Measurements from ENCODE around the gene GRK2. TPM values are rescaled to one million over a fixed set of nuclear protein-coding genes. Genes with fewer than 3 reads are reported as not detected.

Gene GRK2
- total RNA-seq, 1 donor from 2014 or later, result 92.7 TPM

DNA sequence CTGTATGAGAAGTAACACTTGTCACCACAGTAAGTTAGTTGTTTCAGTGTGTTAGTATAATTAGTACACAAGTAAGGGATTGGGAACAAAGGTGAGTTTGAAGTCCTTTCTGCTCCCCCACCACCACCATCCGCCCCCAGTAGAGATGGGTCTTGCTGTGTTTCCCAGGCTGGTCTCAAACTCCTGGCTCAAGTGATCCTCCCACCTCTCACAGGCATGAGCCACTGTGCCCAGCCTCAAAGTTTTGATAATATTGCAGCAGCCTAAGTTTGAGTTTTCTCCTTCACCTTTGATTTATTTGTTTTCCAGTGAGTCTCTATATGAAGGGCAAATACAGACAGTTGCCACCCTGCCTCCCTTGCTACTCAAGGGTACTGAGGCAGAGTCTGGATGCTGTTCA is 23.7 kb upstream of the GRK2 start:
- H3K4me3 Mint-ChIP-seq (ENCODE audit: unreplicated experiment), result peak overlapping the region; percentile 65

DNA sequence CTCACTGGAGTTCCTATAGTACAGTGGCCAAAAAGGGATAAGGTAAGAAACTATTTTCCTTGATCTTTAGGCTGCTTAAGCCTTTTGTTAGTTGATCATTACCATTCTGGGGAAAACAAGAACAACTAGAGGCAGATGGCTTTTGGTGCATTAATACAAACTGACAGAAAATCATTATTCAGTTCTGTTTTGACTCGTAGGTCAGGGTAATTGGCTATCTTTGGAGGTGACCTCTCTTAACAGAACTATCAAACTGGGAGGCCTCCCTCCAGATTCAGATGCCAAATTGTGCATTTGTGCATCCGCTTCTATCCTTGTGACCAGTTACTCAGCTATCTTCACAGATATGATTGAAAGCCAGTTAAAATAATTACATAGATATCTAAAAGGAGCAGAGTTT is 23.2 kb upstream of the GRK2 start:
- H3K27me3 Mint-ChIP-seq (ENCODE audit: unreplicated experiment), result peaks cover 18% of the 10 kb centered on the region
- no peaks in the 10 kb centered on the region for H3K9me3 Mint-ChIP-seq (ENCODE audit: unreplicated experiment)
- peak overlapping the region; percentile 65 for H3K4me3 Mint-ChIP-seq (ENCODE audit: unreplicated experiment)
- H3K27ac Mint-ChIP-seq (ENCODE audit: unreplicated experiment), result peak overlapping the region; percentile 64
- no peak for DNase-seq (ENCODE audit: low spot score)
- peaks cover 43% of the 10 kb centered on the region for H3K36me3 Mint-ChIP-seq (ENCODE audit: low read depth, unreplicated experiment)
- TF ChIP-seq, protein P1, sequence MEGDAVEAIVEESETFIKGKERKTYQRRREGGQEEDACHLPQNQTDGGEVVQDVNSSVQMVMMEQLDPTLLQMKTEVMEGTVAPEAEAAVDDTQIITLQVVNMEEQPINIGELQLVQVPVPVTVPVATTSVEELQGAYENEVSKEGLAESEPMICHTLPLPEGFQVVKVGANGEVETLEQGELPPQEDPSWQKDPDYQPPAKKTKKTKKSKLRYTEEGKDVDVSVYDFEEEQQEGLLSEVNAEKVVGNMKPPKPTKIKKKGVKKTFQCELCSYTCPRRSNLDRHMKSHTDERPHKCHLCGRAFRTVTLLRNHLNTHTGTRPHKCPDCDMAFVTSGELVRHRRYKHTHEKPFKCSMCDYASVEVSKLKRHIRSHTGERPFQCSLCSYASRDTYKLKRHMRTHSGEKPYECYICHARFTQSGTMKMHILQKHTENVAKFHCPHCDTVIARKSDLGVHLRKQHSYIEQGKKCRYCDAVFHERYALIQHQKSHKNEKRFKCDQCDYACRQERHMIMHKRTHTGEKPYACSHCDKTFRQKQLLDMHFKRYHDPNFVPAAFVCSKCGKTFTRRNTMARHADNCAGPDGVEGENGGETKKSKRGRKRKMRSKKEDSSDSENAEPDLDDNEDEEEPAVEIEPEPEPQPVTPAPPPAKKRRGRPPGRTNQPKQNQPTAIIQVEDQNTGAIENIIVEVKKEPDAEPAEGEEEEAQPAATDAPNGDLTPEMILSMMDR (IDR thresholded peaks at IDR 0.05; ENCODE audit: unreplicated experiment), result no peak
- H3K4me1 Mint-ChIP-seq (ENCODE audit: unreplicated experiment), result peaks cover 39% of the 10 kb centered on the region

More for the DNA sequence above, 23.7 kb upstream of the GRK2 start:
- DNase-seq (ENCODE audit: low spot score), result no peak
- peaks cover 39% of the 10 kb centered on the region for H3K4me1 Mint-ChIP-seq (ENCODE audit: unreplicated experiment)
- H3K36me3 Mint-ChIP-seq (ENCODE audit: low read depth, unreplicated experiment), result peaks cover 40% of the 10 kb centered on the region
- TF ChIP-seq, protein P1 (IDR thresholded peaks at IDR 0.05; ENCODE audit: unreplicated experiment), result no peak
- H3K9me3 Mint-ChIP-seq (ENCODE audit: unreplicated experiment), result no peaks in the 10 kb centered on the region
- H3K27me3 Mint-ChIP-seq (ENCODE audit: unreplicated experiment), result peaks cover 18% of the 10 kb centered on the region
- H3K27ac Mint-ChIP-seq (ENCODE audit: unreplicated experiment), result peak overlapping the region; percentile 64

DNA sequence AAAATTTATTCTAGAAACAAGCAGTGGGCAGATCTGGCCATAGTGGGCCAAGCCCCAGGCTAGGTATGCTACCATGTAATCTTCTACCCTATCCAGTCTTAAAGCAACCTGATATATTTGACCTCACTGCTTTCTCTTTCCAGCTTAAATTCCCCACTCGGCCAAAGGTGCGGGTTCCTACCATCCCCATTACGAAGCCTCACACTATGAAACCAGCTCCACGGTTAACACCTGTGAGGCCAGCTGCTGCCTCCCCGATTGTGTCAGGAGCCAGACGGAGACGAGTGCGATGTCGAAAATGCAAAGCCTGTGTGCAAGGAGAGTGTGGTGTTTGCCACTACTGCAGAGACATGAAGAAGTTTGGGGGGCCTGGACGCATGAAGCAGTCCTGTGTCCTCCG is 21.2 kb upstream of the GRK2 start:
- no peak for DNase-seq (ENCODE audit: low spot score)
- TF ChIP-seq, protein P1 (IDR thresholded peaks at IDR 0.05; ENCODE audit: unreplicated experiment), result no peak
- H3K9me3 Mint-ChIP-seq (ENCODE audit: unreplicated experiment), result no peaks in the 10 kb centered on the region
- peaks cover 11% of the 10 kb centered on the region for H3K27me3 Mint-ChIP-seq (ENCODE audit: unreplicated experiment)
- peaks cover 55% of the 10 kb centered on the region for H3K36me3 Mint-ChIP-seq (ENCODE audit: low read depth, unreplicated experiment)
- peak overlapping the region; percentile 2 for H3K4me3 Mint-ChIP-seq (ENCODE audit: unreplicated experiment)
- no peak overlapping the region for H3K27ac Mint-ChIP-seq (ENCODE audit: unreplicated experiment)
- peaks cover 27% of the 10 kb centered on the region for H3K4me1 Mint-ChIP-seq (ENCODE audit: unreplicated experiment)

DNA sequence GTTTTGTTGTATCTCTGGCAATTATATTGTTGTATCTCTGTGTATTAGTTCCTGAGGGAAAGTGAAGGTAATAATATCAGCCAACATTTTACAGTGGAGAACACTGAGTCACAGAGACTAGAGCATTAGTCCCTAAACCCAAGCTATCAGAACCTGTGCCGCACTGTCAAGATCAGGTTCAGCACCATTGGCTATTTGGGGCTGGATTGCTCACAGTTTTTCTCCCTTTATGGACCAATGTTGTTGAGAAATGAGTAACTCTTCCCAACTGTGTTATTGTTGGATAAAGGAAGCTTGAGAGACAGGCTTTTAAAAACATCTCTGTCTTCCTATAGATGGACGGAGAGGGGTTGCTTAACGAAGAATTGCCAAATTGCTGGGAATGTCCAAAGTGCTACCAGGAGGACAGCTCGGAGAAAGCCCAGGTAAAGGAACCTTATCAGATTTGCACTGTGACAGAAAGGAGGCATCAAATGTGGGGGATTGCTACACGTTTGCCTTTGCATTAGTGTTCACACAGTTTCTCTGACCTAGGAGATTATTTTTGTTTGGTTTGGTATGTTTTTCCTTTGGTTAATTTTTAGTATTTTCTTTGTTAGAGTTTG is 18.2 kb upstream of the GRK2 start:
- Mint-ChIP-seq H3K36me3 (ENCODE audit: low read depth, unreplicated experiment) (peaks cover 65% of the 10 kb centered on the region), H3K27me3 (ENCODE audit: unreplicated experiment) (peaks cover 3% of the 10 kb centered on the region), H3K4me3 (ENCODE audit: unreplicated experiment) (peak overlapping the region; percentile 40), H3K9me3 (ENCODE audit: unreplicated experiment) (no peaks in the 10 kb centered on the region), H3K27ac (ENCODE audit: unreplicated experiment) (no peak overlapping the region), H3K4me1 (ENCODE audit: unreplicated experiment) (peaks cover 6% of the 10 kb centered on the region)
- TF ChIP-seq, protein P1 (IDR thresholded peaks at IDR 0.05; ENCODE audit: unreplicated experiment), result no peak
- DNase-seq (ENCODE audit: low spot score), result no peak

DNA sequence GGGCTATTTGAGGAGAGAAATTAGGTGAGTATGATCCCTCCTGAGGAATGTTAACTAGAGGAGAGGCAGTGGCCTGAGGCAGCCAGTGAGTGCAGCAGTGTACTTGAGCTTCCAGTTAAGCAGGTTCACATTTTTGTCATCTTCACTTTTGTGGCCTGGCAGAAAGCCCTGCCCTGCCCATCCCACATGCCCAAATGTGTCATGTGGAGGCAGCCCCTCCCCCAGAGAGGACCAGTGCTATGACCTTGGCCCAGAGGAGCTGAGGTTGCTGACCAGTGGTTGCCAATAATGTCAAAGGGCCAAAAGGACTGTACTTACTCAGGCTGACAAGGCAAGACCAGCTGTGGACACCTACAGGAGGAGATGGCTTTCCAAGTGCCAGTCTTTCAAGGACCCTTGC is 17.6 kb upstream of the GRK2 start:
- peaks cover 3% of the 10 kb centered on the region for H3K27me3 Mint-ChIP-seq (ENCODE audit: unreplicated experiment)
- peak overlapping the region; percentile 40 for H3K4me3 Mint-ChIP-seq (ENCODE audit: unreplicated experiment)
- peaks cover 69% of the 10 kb centered on the region for H3K36me3 Mint-ChIP-seq (ENCODE audit: low read depth, unreplicated experiment)

More for the DNA sequence above, 17.6 kb upstream of the GRK2 start:
- TF ChIP-seq, protein P1 (IDR thresholded peaks at IDR 0.05; ENCODE audit: unreplicated experiment), result no peak
- no peak overlapping the region for H3K27ac Mint-ChIP-seq (ENCODE audit: unreplicated experiment)
- H3K4me1 Mint-ChIP-seq (ENCODE audit: unreplicated experiment), result peaks cover 6% of the 10 kb centered on the region
- no peaks in the 10 kb centered on the region for H3K9me3 Mint-ChIP-seq (ENCODE audit: unreplicated experiment)
- DNase-seq (ENCODE audit: low spot score), result no peak

All from endothelial cell (in vitro differentiated cells).